GM23248 (cell line): Measurements from ENCODE around the gene EVL. TPM values are rescaled to one million over a fixed set of nuclear protein-coding genes. Genes with fewer than 3 reads are reported as not detected.
A peak's percentile ranks its signal among the peaks of the same experiment; 100 is the strongest.

ENCODE experiments used
- DNase-seq: peaks from one replicate; pipeline ENCODE4 v3.0.0-alpha.2; 2015
- H2AFZ ChIP-seq: fragments of 200-600 bp; sonication (generic); 2 replicates; pipeline ENCODE4 v1.6.1; 2016; ENCODE audit warnings: antibody characterized with exemption
- H3F3A ChIP-seq: fragments of 200-600 bp; sonication (generic); 2 replicates; pipeline ENCODE4 v1.6.1; 2016; ENCODE audit warnings: mild to moderate bottlenecking, antibody characterized with exemption, mixed run types; ENCODE audit not compliant: insufficient read depth
- H3K27ac ChIP-seq: fragments of 200-600 bp; sonication (generic); 2 replicates; pipeline ENCODE4 v1.5.1; 2016; ENCODE audit warnings: mild to moderate bottlenecking
- H3K27me3 ChIP-seq: fragments of 200-600 bp; sonication (generic); replicated peaks from 2 replicates; pipeline ENCODE4 v1.6.1; 2016; ENCODE audit warnings: mild to moderate bottlenecking; ENCODE audit not compliant: insufficient read depth
- H3K36me3 ChIP-seq: fragments of 200-600 bp; sonication (generic); 2 replicates; pipeline ENCODE4 v1.6.1; 2016; ENCODE audit warnings: low read depth, mild to moderate bottlenecking
- H3K4me1 ChIP-seq: fragments of 200-600 bp; sonication (generic); 2 replicates; pipeline ENCODE4 v1.6.1; 2016; ENCODE audit warnings: mild to moderate bottlenecking; ENCODE audit not compliant: insufficient read depth
- H3K4me2 ChIP-seq: fragments of 200-600 bp; sonication (generic); one replicate; pipeline ENCODE4 v1.6.1; 2016; ENCODE audit warnings: mild to moderate bottlenecking; ENCODE audit not compliant: unreplicated experiment
- H3K4me3 ChIP-seq: fragments of 200-600 bp; sonication (generic); 2 replicates; pipeline ENCODE4 v1.5.1; 2016; ENCODE audit warnings: mild to moderate bottlenecking
- H3K79me2 ChIP-seq: fragments of 200-600 bp; sonication (generic); 2 replicates; pipeline ENCODE4 v1.6.1; 2016; ENCODE audit warnings: mild to moderate bottlenecking; ENCODE audit not compliant: insufficient read depth
- H3K9ac ChIP-seq: fragments of 200-600 bp; sonication (generic); 2 replicates; pipeline ENCODE4 v1.6.1; 2016; ENCODE audit warnings: mild to moderate bottlenecking
- H3K9me2 ChIP-seq: fragments of 200-600 bp; sonication (generic); 2 replicates; pipeline ENCODE4 v1.6.1; 2016; ENCODE audit warnings: mixed run types, mild to moderate bottlenecking, moderate library complexity; ENCODE audit not compliant: insufficient read depth
- H3K9me3 ChIP-seq: fragments of 200-600 bp; sonication (generic); one replicate; pipeline ENCODE4 v1.6.1; 2017; ENCODE audit warnings: low read depth
- H4K20me1 ChIP-seq: fragments of 200-600 bp; sonication (generic); 2 replicates; pipeline ENCODE4 v1.6.0; 2016; ENCODE audit not compliant: insufficient read depth
- EZH2 ChIP-seq: fragments of 200-600 bp; sonication (generic); IDR thresholded peaks from 2 replicates; pipeline ENCODE4 v1.6.1; 2018; ENCODE audit warnings: antibody characterized with exemption, mild to moderate bottlenecking; ENCODE audit not compliant: insufficient read depth, poor library complexity, severe bottlenecking
- EZH2phosphoT487 ChIP-seq: fragments of 200-600 bp; sonication (generic); IDR thresholded peaks from 2 replicates; pipeline ENCODE4 v1.6.1; 2018; ENCODE audit warnings: antibody characterized with exemption, moderate library complexity, mild to moderate bottlenecking, low read depth; ENCODE audit not compliant: insufficient read depth
- WGBS, 2 experiments: methylation state at CpG; one replicate each; pipeline ENCODE4 v1.1.6; 2015 to 2017; ENCODE audit warnings: low lambda C conversion rate in 2 of 2, low coverage in 1 of 2; ENCODE audit errors: missing lambda C conversion rate in 2 of 2; 5-methylcytosine and 5-hydroxymethylcytosine counted together
- in situ Hi-C: fragments of 300-500 bp; cut with MboI; formaldehyde crosslinking; loops from 2 replicates; pipeline ENCODE4 v1.15.0; 2020
- polyA plus RNA-seq: library from polyadenylated mRNA; unstranded; fragments of >200 nt; fragmentation: Nextera tagmentation; extraction: Ambion mirVana; gene quantifications from 2 replicates; pipeline ENCODE4 v1.2.1, GENCODE V29; 2016
- total RNA-seq: library from RNA; depleted of rRNA; stranded (reverse); fragments of >200 nt; shearing (Covaris generic); gene quantifications from 2 replicates; pipeline ENCODE4 v1.2.3, GENCODE V29; 2014

EVL gene
- total and polyA plus RNA-seq, 2 experiments from 2014 or later: 6.6 to 29.9 TPM

DNA sequence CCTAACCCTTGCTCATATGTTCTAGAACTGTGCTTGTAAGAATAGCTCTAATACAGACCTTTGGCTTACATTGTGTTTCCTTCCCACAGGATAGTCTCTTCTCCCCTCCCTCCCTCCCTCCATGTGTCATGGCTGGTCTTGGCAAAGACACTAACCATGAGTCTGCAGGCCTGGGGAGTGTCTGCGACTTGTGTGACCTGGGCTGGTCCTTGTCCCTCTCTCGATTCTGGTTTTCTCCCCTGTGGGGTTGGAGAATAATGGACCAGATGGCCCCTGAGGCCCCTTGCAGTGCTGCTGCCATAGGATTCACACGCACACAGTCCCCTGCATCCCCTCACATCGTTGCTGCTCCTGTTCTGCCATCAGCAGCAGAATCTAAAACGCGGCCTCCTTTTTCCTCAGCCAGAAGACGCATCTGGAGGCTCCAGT, 64.0 kb downstream of the EVL start:
- Histone ChIP-seq H4K20me1 (no peaks in the 10 kb centered on the region), H3K27me3 (no peaks in the 10 kb centered on the region), H3K9me2 (no peaks in the 10 kb centered on the region), H3F3A (peaks cover 22% of the 10 kb centered on the region), H3K79me2 (no peaks in the 10 kb centered on the region), H3K4me1 (peaks cover 35% of the 10 kb centered on the region), H3K27ac (peak overlapping the region; percentile 39), H3K4me3 (no peak overlapping the region), H3K4me2 (no peak overlapping the region), H2AFZ (no peak overlapping the region), H3K36me3 (no peaks in the 10 kb centered on the region), H3K9me3 (no peaks in the 10 kb centered on the region), H3K9ac (peak overlapping the region; percentile 20; the same call in 1 of the 2 replicates)
- TF ChIP-seq EZH2: no peak
- no peak for TF ChIP-seq EZH2phosphoT487
- in situ Hi-C loops: no loop called here
- peak; percentile 87 for DNase-seq
- WGBS, 2 experiments: 65 to 71% methylated on average over 6 to 7 of the region's 7 CpGs

GRCh38 chr14:100130521-100130920, 65.3 kb downstream of the EVL start:
- no peaks in the 10 kb centered on the region for H3K9me3 ChIP-seq
- no peak for TF ChIP-seq EZH2phosphoT487
- TF ChIP-seq EZH2: no peak
- no peak overlapping the region for H2AFZ ChIP-seq
- H3K9me2 ChIP-seq: no peaks in the 10 kb centered on the region
- H3F3A ChIP-seq: peaks cover 22% of the 10 kb centered on the region
- H3K9ac ChIP-seq: no peak overlapping the region
- no peaks in the 10 kb centered on the region for H4K20me1 ChIP-seq
- WGBS, 2 experiments: 95% methylated on average over 11 of the region's 11 CpGs
- H3K27ac ChIP-seq: no peak overlapping the region
- no peak for DNase-seq
- no peak overlapping the region for H3K4me2 ChIP-seq
- H3K79me2 ChIP-seq: no peaks in the 10 kb centered on the region
- peaks cover 35% of the 10 kb centered on the region for H3K4me1 ChIP-seq
- in situ Hi-C loops: no loop called here
- no peak overlapping the region for H3K4me3 ChIP-seq
- H3K27me3 ChIP-seq: no peaks in the 10 kb centered on the region
- no peaks in the 10 kb centered on the region for H3K36me3 ChIP-seq

- H3K79me2 ChIP-seq: no peaks in the 10 kb centered on the region
- no peak for TF ChIP-seq EZH2
- no peak for TF ChIP-seq EZH2phosphoT487
- H3K4me2 ChIP-seq: no peak overlapping the region
- H3F3A ChIP-seq: peaks cover 22% of the 10 kb centered on the region
- in situ Hi-C loops: no loop called here
- no peak overlapping the region for H2AFZ ChIP-seq
- H4K20me1 ChIP-seq: no peaks in the 10 kb centered on the region
- peak overlapping the region; percentile 85; the same call in 1 of the 2 replicates for H3K9ac ChIP-seq
- DNase-seq: no peak
- no peaks in the 10 kb centered on the region for H3K27me3 ChIP-seq
- peaks cover 35% of the 10 kb centered on the region for H3K4me1 ChIP-seq
- no peak overlapping the region for H3K4me3 ChIP-seq
- peak overlapping the region; percentile 98 for H3K27ac ChIP-seq
- no peaks in the 10 kb centered on the region for H3K9me3 ChIP-seq
- WGBS, 2 experiments: 84 to 88% methylated on average over 6 of the region's 6 CpGs
- no peaks in the 10 kb centered on the region for H3K9me2 ChIP-seq
- H3K36me3 ChIP-seq: no peaks in the 10 kb centered on the region
Observed at GRCh38 chr14:100131181-100131580, 66.0 kb downstream of the EVL start.

DNA sequence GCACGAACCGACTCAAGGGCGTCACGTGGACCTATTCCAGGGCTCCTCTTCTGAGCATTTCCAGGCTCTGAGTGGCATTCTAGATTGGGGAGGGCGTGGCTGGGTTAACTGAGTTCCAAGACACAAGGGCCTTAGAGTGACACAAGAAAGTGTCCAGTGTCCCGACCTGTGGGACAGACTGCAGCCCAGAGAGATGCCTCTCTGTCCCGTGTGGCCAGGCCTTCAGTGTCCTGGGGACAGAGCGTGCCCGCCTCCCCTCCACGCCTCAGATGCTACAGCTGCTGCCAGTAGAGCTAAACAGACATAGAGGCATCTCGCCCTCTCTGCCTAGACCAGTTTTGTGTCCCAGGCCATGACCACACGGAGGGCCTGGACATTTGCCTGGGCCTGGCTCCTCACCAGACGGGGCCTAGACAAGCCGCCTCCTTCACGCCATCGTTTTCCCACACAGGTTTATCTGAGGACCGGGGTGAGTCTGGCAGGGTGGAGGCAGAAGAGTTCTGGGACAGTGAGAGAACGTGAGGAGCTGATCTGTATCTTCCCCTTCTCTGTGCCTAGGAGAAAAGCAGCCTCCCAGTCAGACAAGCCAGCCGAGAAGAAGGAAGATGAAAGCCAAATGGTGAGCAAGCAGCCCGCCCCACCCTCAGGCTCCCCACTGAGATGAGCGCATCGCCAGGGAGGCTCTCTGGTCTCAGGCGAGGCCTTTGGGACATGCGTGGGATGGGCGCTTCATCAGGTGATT, 67.1 kb downstream of the EVL start:
- in situ Hi-C loops: no loop called here
- Histone ChIP-seq H3K27me3 (no peaks in the 10 kb centered on the region), H4K20me1 (no peaks in the 10 kb centered on the region), H3K79me2 (no peaks in the 10 kb centered on the region), H3K36me3 (no peaks in the 10 kb centered on the region), H3K4me1 (peaks cover 35% of the 10 kb centered on the region), H3K4me3 (0 out of 2 replicates have a peak overlapping the region, but pooled peaks have one; percentile 28), H2AFZ (peak overlapping the region; percentile 69), H3K9me2 (no peaks in the 10 kb centered on the region), H3K27ac (peak overlapping the region; percentile 98), H3K9ac (peak overlapping the region; percentile 85), H3K9me3 (no peaks in the 10 kb centered on the region), H3F3A (peaks cover 22% of the 10 kb centered on the region), H3K4me2 (peak overlapping the region; percentile 58)
- WGBS, 2 experiments: 12% methylated on average over 22 to 24 of the region's 25 CpGs
- DNase-seq: peak; percentile 97
- no peak for TF ChIP-seq EZH2
- no peak for TF ChIP-seq EZH2phosphoT487
